ENCODE results near the gene SCRT2.

DNA sequence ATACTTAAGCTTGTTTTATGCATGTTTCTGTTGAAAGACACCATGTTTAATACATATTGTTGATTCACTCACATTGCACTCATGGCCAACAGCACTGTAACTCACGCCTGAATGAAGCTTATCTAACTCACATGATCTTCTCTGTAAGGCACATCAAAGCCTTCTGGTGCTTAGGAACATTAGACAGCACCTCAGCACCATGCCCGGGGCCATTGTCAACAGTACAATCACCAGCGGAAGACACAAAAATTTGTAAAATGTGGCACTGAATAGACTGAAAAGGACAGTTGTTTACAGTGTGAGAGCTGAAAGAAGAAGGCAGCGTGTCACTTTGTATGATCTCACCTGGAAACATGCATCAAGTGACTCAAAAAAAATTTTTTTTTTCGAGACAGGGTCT lies 56.6 kb downstream of the SCRT2 start:
- TF ChIP-seq, protein P1, sequence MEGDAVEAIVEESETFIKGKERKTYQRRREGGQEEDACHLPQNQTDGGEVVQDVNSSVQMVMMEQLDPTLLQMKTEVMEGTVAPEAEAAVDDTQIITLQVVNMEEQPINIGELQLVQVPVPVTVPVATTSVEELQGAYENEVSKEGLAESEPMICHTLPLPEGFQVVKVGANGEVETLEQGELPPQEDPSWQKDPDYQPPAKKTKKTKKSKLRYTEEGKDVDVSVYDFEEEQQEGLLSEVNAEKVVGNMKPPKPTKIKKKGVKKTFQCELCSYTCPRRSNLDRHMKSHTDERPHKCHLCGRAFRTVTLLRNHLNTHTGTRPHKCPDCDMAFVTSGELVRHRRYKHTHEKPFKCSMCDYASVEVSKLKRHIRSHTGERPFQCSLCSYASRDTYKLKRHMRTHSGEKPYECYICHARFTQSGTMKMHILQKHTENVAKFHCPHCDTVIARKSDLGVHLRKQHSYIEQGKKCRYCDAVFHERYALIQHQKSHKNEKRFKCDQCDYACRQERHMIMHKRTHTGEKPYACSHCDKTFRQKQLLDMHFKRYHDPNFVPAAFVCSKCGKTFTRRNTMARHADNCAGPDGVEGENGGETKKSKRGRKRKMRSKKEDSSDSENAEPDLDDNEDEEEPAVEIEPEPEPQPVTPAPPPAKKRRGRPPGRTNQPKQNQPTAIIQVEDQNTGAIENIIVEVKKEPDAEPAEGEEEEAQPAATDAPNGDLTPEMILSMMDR (IDR thresholded peaks at IDR 0.05 in 8 of 11, conservative IDR thresholded peaks at IDR 0.05 in 3 of 11), result no peak
- no peak for TF ChIP-seq POLR2A (IDR thresholded peaks at IDR 0.05)

All from spleen (tissue), 7 donors.